Stimulated activated CD8-positive, alpha-beta memory T cell treated with anti-CD3 and anti-CD28 coated beads, Interleukin-4, amount 100 ng/mL, for 48 hours (primary cell): ENCODE results near the gene ABCA5.

Experiments
- DNase-seq: peaks from one replicate; pipeline ENCODE4 v3.0.0-alpha.2; 2020

Gene ABCA5

GRCh38 chr17:69327060-69327831 is at the start of gene ABCA5:
Gene ABCA5, minus strand, starts transcription at chr17:69327133. Its CDS starts 12,718 bp downstream, at chr17:69314415.
- DNase-seq, result peak; percentile 83

- DNase-seq, result no peak
Measured at GRCh38 chr17:69375229-69375628, 48.3 kb upstream of the ABCA5 start.

- no peak for DNase-seq
Measured at GRCh38 chr17:69373069-69373468, 46.1 kb upstream of the ABCA5 start.

GRCh38 chr17:69367298-69367697 is 40.4 kb upstream of the ABCA5 start:
- DNase-seq, result no peak

- DNase-seq, result no peak
Measured at GRCh38 chr17:69363488-69364210, 36.7 kb upstream of the ABCA5 start.

- no peak for DNase-seq
Measured at GRCh38 chr17:69361156-69361555, 34.2 kb upstream of the ABCA5 start.

- DNase-seq, result no peak
Measured at GRCh38 chr17:69358688-69359596, 32.0 kb upstream of the ABCA5 start.

GRCh38 chr17:69357701-69358100 is 30.8 kb upstream of the ABCA5 start:
- DNase-seq, result no peak

- DNase-seq, result no peak
Measured at GRCh38 chr17:69356625-69357024, 29.7 kb upstream of the ABCA5 start.

- DNase-seq, result no peak
Measured at GRCh38 chr17:69350911-69351310, 24.0 kb upstream of the ABCA5 start.

- no peak for DNase-seq
Measured at GRCh38 chr17:69348429-69348828, 21.5 kb upstream of the ABCA5 start.

GRCh38 chr17:69346766-69347165 is 19.8 kb upstream of the ABCA5 start:
- DNase-seq, result no peak

- DNase-seq, result no peak
Measured at GRCh38 chr17:69344939-69345338, 18.0 kb upstream of the ABCA5 start.

GRCh38 chr17:69342896-69343644 is 16.1 kb upstream of the ABCA5 start:
- DNase-seq, result no peak

- DNase-seq, result no peak
Measured at GRCh38 chr17:69339937-69340336, 13.0 kb upstream of the ABCA5 start.

- DNase-seq, result no peak
Measured at GRCh38 chr17:69336996-69337395, 10.1 kb upstream of the ABCA5 start.

GRCh38 chr17:69336580-69336979 is 9.6 kb upstream of the ABCA5 start:
- DNase-seq, result no peak

- DNase-seq, result no peak
Measured at GRCh38 chr17:69335058-69335457, 8.1 kb upstream of the ABCA5 start.

GRCh38 chr17:69333561-69333960 is 6.6 kb upstream of the ABCA5 start:
- no peak for DNase-seq

- no peak for DNase-seq
Measured at GRCh38 chr17:69331756-69332155, 4.8 kb upstream of the ABCA5 start.

GRCh38 chr17:69326377-69327059 is 415 bp downstream of the ABCA5 start:
- DNase-seq, result peak; percentile 24
